Inflammatory macrophage treated with lipopolysaccharide for 4 hours (primary cell): ENCODE measurements around the gene PFAS.
"Not testable (repeated sequence)": the region's sequence is repeated elsewhere in the genome, so short reads cannot be mapped to it uniquely, and the experiment has no call there.

Experiments
- DNase-seq: peaks from one replicate; pipeline ENCODE4 v3.0.0-alpha.2; 2020

The PFAS gene

GRCh38 chr17:8248751-8249607 lies at the start of gene PFAS:
Gene PFAS (plus strand): TSS chr17:8249289. CDS start chr17:8253938, 4,649 bp downstream.
- DNase-seq, result peak; percentile 96

GRCh38 chr17:8204761-8205555 lies 44.1 kb upstream of the PFAS start:
- DNase-seq, result no peak

- no peak for DNase-seq
These were observed 42.6 kb upstream of the PFAS start for GRCh38 chr17:8206536-8206935.

- peak; percentile 97 for DNase-seq
These were observed 39.0 kb upstream of the PFAS start, which contains the start of gene AURKB for GRCh38 chr17:8209907-8210760. Gene AURKB (minus strand): TSS chr17:8210575. CDS start chr17:8210224, 351 bp downstream.

- peak; percentile 7 for DNase-seq
These were observed 38.2 kb upstream of the PFAS start for GRCh38 chr17:8210761-8211458.

- DNase-seq, result peak; percentile 27
These were observed 36.5 kb upstream of the PFAS start for GRCh38 chr17:8212312-8213180.

- DNase-seq, result not testable (repeated sequence)
These were observed 35.1 kb upstream of the PFAS start for GRCh38 chr17:8214000-8214399.

- peak; percentile 89 for DNase-seq
These were observed 28.1 kb upstream of the PFAS start for GRCh38 chr17:8220783-8221662.

- DNase-seq, result peak; percentile 80
These were observed 27.3 kb upstream of the PFAS start for GRCh38 chr17:8221663-8222379.

- DNase-seq, result peak; percentile 90
These were observed 26.8 kb upstream of the PFAS start for GRCh38 chr17:8222380-8222629.

- DNase-seq, result peak; percentile 92
These were observed 26.3 kb upstream of the PFAS start for GRCh38 chr17:8222630-8223355.

- peak; percentile 46 for DNase-seq
These were observed 25.5 kb upstream of the PFAS start for GRCh38 chr17:8223356-8224126.

GRCh38 chr17:8224891-8225812 lies 23.9 kb upstream of the PFAS start:
- no peak for DNase-seq

GRCh38 chr17:8225813-8226535 lies 23.1 kb upstream of the PFAS start:
- DNase-seq, result peak; percentile 71

GRCh38 chr17:8226536-8227237 lies 22.4 kb upstream of the PFAS start:
- peak; percentile 84 for DNase-seq

GRCh38 chr17:8227238-8227581 lies 21.9 kb upstream of the PFAS start:
- DNase-seq, result no peak
